Gastrocnemius medialis (tissue), 4 donors: ENCODE results near the gene LEMD1. TPM values are rescaled to one million over a fixed set of nuclear protein-coding genes. Genes with fewer than 3 reads are reported as not detected.

Experiments used
- ATAC-seq, 2 donors: fragments of 150-250 bp; one replicate each; pipeline ENCODE4 v1.9.1; 2016
- DNase-seq, 2 donors: peaks; one replicate each; pipeline ENCODE4 v3.0.0-alpha.2; 2019
- H3K27ac ChIP-seq, 4 donors: fragments of 200-600 bp; sonication (generic); 1 replicate in 1 of 4; 2 replicates in 3 of 4; pipeline ENCODE4 v1.5.1; 2016 to 2018; ENCODE audit warnings: mild to moderate bottlenecking in 2 of 4, moderate library complexity in 1 of 4
- H3K27me3 ChIP-seq, 3 donors: fragments of 200-600 bp; sonication (generic) in 2 of 3; 1 replicate in 1 of 3; 2 replicates in 2 of 3; pipeline versions ENCODE4 v1.5.1 to v1.6.0; 2016 to 2019; ENCODE audit warnings: mild to moderate bottlenecking in 1 of 3, moderate library complexity in 1 of 3
- H3K36me3 ChIP-seq, 2 donors: fragments of 200-600 bp; sonication (generic) in 1 of 2; one replicate each; pipeline ENCODE4 v1.5.1; 2017 to 2018
- H3K4me1 ChIP-seq, 2 donors: fragments of 200-600 bp; sonication (generic) in 1 of 2; one replicate each; pipeline ENCODE4 v1.5.1; 2016 to 2017; ENCODE audit warnings: mild to moderate bottlenecking in 2 of 2
- H3K4me3 ChIP-seq, 4 donors: fragments of 200-600 bp; sonication (generic) in 3 of 4; 1 replicate in 1 of 4; 2 replicates in 3 of 4; pipeline ENCODE4 v1.5.1; 2016 to 2019; ENCODE audit warnings: mild to moderate bottlenecking in 2 of 4
- H3K9me3 ChIP-seq, 3 donors: fragments of 200-600 bp; sonication (generic) in 2 of 3; 1 replicate in 1 of 3; 2 replicates in 2 of 3; pipeline ENCODE4 v1.5.1; 2016 to 2019
- CTCF ChIP-seq, 5 experiments: fragments of 450-650 bp in 3 of 5; fragments of 200-600 bp in 2 of 5; sonication (generic) in 2 of 5; IDR thresholded peaks in 4 of 5; conservative IDR thresholded peaks in 1 of 5; 1 replicate in 4 of 5; 2 replicates in 1 of 5; pipeline ENCODE4 v1.5.1; 2016 to 2019; ENCODE audit warnings: antibody characterized with exemption in 5 of 5, mild to moderate bottlenecking in 3 of 5, moderate library complexity in 3 of 5
- POLR2A ChIP-seq, 2 donors: fragments of 450-650 bp; IDR thresholded peaks; one replicate each; pipeline ENCODE4 v1.6.1; 2017; ENCODE audit warnings: antibody characterized with exemption in 2 of 2, mild to moderate bottlenecking in 2 of 2, moderate library complexity in 2 of 2
- in situ Hi-C, 4 donors: fragments of 200-750 bp; cut with MboI; loops; one replicate each; pipeline versions ENCODE4 v1.15.0 to v1.8.0; 2017; ENCODE audit warnings: low sequenced_read_pairs in 4 of 4
- intact Hi-C: fragments of 100-400 bp; cut with DNase I; formaldehyde crosslinking; loops from one replicate; pipeline ENCODE4 v1.15.1; 2023; ENCODE audit warnings: low total_unique reads
- microRNA counts, 2 donors: library from miRNA; unstranded; fragments of <30 nt; microRNA quantifications; one replicate each; lab custom pipeline; 2016
- microRNA-seq, 2 donors: library from miRNA; unstranded; fragments of <30 nt; microRNA quantifications; one replicate each; pipeline ENCODE4, GENCODE V29; 2016; ENCODE audit warnings: borderline replicate concordance in 2 of 2
- total RNA-seq, 4 donors: library from RNA; depleted of rRNA; stranded (reverse); fragments of >200 nt; gene quantifications; one replicate each; pipeline versions ENCODE4 v1.1.0 to v1.2.3, GENCODE V29; 2016

The LEMD1 gene
- total RNA-seq, 4 donors from 2014 or later = not detected

GRCh38 chr1:205332015-205332791, 89.7 kb downstream of the LEMD1 start:
- Histone ChIP-seq H3K4me3 (no peak overlapping the region), H3K27me3 (no peaks in the 10 kb centered on the region), H3K4me1 (peaks cover 41 to 53% of the 10 kb centered on the region in 2 donors), H3K36me3 (no peaks in the 10 kb centered on the region), H3K27ac (peak overlapping the region; percentile 3 to 78 (median 72)), H3K9me3 (no peaks in the 10 kb centered on the region)
- in situ Hi-C loops = no loop called here
- intact Hi-C loops = no loop called here
- peak; percentile 26 to 67 for DNase-seq
- no peak for TF ChIP-seq CTCF (IDR thresholded peaks at IDR 0.05 in 4 of 5, conservative IDR thresholded peaks at IDR 0.05 in 1 of 5)
- no peak for TF ChIP-seq POLR2A (IDR thresholded peaks at IDR 0.05)
- peak; percentile 71 to 74 for ATAC-seq

MicroRNA genes within 50 kb of the gene (microRNA counts, 767-probe panel; counts per million panel counts)
- 356 to 448 counts per million in 2 donors for microRNA hsa-miR-135b-5p (lab: Ali Mortazavi, UCI)

Small RNA genes within 50 kb of the gene (microRNA-seq; reads per million reads assigned to microRNA genes)
- gene MIR135B = 0.85 to 1.2 reads per million in 2 donors

Other genes with a start within 250 kb of the LEMD1 start
- gene DSTYK, start 210.4 kb downstream of the LEMD1 start, total RNA-seq = 10 to 100 TPM; 12.2 to 15.8 (median 13.9) TPM
- gene TMCC2, start 194.1 kb downstream of the LEMD1 start, total RNA-seq = 1 to 10 TPM; 1.1 to 7.6 (median 5.6) TPM
- 1 to 10 TPM in 1 of 4 donors, under 1 TPM in 3; 0.42 to 1.9 (median 0.58) TPM for gene NUAK2, start 100.3 kb downstream of the LEMD1 start, total RNA-seq
- not detected for gene KLHDC8A, start 65.1 kb downstream of the LEMD1 start, total RNA-seq
- not detected for gene BLACAT1, start 34.0 kb upstream of the LEMD1 start, total RNA-seq
- 1 to 10 TPM; 1.2 to 4.6 (median 1.5) TPM for gene CDK18, start 82.6 kb upstream of the LEMD1 start, total RNA-seq
- gene ELK4, start 210.0 kb upstream of the LEMD1 start, total RNA-seq = 10 to 100 TPM; 17.3 to 24.2 (median 20.1) TPM